ENCODE measurements around the gene METTL1. TPM values are rescaled to one million over a fixed set of nuclear protein-coding genes. Genes with fewer than 3 reads are reported as not detected.
"Not testable (repeated sequence)": the region's sequence is repeated elsewhere in the genome, so short reads cannot be mapped to it uniquely, and the experiment has no call there.

METTL1 gene
- total RNA-seq, 1 donor from 2014 or later, result 6.8 TPM

DNA sequence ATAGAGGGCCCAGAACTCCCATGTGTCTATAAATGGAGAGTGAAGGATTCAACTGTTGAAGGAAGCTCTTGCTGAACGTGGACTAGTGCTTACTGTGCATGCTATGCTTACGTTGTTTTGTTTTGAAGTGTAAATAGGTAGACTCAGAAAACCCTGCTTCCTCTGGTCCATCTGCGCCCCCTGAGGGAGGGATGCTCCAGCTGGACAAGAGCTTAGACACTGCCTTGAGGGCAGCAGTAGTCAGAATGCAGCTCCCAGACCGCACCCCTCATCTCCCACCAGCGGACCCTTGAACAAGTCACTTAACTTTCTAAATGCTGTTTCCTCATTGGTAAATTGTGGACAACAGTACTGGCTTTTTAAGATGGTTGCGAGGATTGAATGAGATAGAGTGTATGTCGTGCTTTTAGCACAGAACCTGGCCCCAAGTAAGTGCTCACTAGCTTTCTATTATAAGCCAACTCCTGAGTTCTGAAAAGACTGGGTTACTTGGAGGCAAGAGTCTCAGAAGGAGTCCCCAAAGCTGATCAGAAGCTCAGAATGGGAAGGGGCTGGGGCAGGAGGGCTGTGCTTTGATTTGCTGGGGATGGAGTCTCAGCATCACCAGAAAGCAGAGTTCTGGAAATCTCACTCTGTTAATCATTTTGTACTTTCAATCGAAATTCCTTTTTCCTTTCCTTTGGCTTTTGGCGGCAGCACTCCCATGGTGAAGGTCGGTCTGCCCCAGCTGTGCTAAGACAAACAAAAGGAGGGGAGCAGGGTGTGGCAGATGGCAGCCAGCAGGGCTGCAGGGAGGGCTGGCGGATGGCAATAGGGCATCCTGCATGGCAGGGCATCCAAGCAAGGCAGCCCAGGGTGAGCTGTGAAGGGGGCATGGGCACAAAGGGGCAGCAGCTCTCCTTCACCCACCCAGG lies 48.9 kb downstream of the METTL1 start:
- DNase-seq, result no peak
- Histone ChIP-seq H3K9me3 (replicated peaks) (no peaks in the 10 kb centered on the region), H3K4me1 (peaks cover 23% of the 10 kb centered on the region)

DNA sequence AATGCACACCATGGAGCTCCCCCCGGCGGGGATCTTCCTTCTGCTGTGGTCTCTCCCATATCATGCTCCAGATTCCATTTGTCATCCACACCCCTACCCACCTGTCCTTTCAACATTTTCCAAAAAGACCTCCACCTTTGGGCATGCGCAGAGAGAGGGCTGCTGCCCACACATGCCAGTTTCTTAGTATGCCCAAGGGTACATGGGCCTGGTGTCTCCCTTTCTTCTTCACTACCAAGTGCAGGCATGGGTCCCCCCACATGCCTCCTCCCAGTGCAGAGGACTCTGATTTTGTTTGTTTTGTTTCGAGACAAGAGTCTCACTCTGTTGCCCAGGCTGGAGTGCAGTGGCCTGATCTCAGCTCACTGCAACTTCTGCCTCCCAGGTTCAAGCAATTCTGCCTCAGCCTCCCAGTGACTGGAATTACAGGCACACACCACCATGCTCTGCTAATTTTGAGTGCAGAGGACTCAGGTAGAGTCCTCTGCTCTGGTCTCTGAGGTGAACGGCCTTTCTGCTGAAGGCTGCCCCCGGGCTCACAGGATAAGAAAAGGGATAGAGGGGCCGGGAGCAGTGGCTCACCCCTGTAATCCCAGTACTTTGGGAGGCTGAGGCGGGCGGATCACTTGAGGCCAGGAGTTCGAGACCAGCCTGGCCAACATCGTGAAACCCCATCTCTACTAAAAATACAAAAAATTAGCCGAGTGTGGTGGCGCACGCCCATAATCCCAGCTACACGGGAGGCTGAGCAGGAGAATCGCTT lies 49.9 kb downstream of the METTL1 start:
- Histone ChIP-seq H3K4me1 (peaks cover 14% of the 10 kb centered on the region), H3K27me3 (ENCODE audit: low read depth) (peaks cover 25% of the 10 kb centered on the region), H3K36me3 (peaks cover 45% of the 10 kb centered on the region)
- DNase-seq; H3K9me3 ChIP-seq (replicated peaks); H3K4me3 ChIP-seq; intact Hi-C loops (cut with micrococcal nuclease); H3K27ac ChIP-seq (replicated peaks): not testable (repeated sequence)

More for the DNA sequence above, 48.9 kb downstream of the METTL1 start:
- H3K4me3 ChIP-seq, result no peak overlapping the region
- TF ChIP-seq, protein P1, sequence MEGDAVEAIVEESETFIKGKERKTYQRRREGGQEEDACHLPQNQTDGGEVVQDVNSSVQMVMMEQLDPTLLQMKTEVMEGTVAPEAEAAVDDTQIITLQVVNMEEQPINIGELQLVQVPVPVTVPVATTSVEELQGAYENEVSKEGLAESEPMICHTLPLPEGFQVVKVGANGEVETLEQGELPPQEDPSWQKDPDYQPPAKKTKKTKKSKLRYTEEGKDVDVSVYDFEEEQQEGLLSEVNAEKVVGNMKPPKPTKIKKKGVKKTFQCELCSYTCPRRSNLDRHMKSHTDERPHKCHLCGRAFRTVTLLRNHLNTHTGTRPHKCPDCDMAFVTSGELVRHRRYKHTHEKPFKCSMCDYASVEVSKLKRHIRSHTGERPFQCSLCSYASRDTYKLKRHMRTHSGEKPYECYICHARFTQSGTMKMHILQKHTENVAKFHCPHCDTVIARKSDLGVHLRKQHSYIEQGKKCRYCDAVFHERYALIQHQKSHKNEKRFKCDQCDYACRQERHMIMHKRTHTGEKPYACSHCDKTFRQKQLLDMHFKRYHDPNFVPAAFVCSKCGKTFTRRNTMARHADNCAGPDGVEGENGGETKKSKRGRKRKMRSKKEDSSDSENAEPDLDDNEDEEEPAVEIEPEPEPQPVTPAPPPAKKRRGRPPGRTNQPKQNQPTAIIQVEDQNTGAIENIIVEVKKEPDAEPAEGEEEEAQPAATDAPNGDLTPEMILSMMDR (IDR thresholded peaks at IDR 0.05; ENCODE audit: borderline replicate concordance), result no peak
- peaks cover 31% of the 10 kb centered on the region for H3K27me3 ChIP-seq (ENCODE audit: low read depth)
- H3K36me3 ChIP-seq, result peaks cover 36% of the 10 kb centered on the region
- H3K27ac ChIP-seq (replicated peaks), result no peak overlapping the region
- intact Hi-C loops (cut with micrococcal nuclease), result no loop called here

DNA sequence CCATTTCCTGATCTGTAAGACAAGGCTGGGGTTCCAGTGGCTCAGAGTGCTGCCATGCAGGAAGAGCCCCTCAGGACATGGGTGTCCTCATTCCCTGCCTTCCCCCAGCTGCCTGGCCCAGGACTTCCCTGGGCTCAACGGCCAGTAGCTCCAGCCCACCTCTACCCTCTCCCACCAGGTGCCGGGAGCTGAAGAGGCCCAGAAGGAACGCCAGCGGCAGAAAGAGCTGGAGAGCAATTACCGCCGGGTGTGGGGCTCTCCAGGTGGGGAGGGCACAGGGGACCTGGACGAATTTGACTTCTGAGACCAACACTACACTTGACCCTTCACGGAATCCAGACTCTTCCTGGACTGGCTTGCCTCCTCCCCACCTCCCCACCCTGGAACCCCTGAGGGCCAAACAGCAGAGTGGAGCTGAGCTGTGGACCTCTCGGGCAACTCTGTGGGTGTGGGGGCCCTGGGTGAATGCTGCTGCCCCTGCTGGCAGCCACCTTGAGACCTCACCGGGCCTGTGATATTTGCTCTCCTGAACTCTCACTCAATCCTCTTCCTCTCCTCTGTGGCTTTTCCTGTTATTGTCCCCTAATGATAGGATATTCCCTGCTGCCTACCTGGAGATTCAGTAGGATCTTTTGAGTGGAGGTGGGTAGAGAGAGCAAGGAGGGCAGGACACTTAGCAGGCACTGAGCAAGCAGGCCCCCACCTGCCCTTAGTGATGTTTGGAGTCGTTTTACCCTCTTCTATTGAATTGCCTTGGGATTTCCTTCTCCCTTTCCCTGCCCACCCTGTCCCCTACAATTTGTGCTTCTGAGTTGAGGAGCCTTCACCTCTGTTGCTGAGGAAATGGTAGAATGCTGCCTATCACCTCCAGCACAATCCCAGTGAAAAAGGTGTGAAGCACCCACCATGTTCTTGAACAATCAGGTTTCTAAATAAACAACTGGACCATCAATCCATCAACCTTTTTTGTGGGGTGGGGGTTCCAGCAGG lies 51.0 kb downstream of the METTL1 start:
- Histone ChIP-seq H3K27me3 (ENCODE audit: low read depth) (peaks cover 19% of the 10 kb centered on the region), H3K4me3 (no peak overlapping the region), H3K27ac (replicated peaks) (no peak overlapping the region), H3K4me1 (peaks cover 3% of the 10 kb centered on the region), H3K36me3 (peaks cover 57% of the 10 kb centered on the region), H3K9me3 (replicated peaks) (no peaks in the 10 kb centered on the region)
- no peak for DNase-seq
- TF ChIP-seq, protein P1 (IDR thresholded peaks at IDR 0.05; ENCODE audit: borderline replicate concordance), result no peak
- intact Hi-C loops (cut with micrococcal nuclease), result no loop called here

DNA sequence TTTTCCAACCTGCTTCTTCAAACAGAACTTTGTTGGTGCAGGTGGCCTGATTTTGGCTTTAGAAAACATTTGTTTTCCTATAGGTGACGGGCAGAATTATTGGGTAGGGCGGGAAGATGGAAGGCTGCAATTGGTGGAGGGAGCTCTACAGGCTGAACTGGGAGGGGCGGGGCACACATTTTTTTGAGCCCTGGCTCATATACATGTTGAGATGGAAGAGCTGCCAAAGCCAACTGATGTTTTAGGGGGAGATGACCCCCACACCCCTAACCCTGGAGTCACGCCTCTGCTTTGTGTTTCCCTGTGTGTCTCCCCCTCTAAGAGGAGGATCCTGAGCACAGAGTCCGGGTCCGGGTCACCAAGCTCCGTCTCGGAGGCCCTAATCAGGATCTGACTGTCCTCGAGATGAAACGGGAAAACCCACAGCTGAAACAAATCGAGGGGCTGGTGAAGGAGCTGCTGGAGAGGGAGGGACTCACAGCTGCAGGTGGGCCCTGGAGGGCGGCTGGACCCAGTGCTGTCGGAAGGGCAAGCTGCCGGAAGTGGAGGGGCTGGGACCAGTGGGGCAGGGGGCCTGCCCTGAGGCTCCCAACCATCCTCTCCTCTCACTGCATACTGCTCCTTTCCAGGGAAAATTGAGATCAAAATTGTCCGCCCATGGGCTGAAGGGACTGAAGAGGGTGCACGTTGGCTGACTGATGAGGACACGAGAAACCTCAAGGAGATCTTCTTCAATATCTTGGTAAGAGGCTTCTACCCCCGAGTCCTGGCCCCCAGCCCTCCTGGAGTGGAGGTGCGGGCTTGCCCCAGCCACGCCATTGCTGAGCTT lies 51.9 kb downstream of the METTL1 start:
- Histone ChIP-seq H3K9me3 (replicated peaks) (no peaks in the 10 kb centered on the region), H3K27me3 (ENCODE audit: low read depth) (peaks cover 10% of the 10 kb centered on the region), H3K27ac (replicated peaks) (no peak overlapping the region), H3K4me3 (no peak overlapping the region), H3K36me3 (peaks cover 63% of the 10 kb centered on the region), H3K4me1 (no peaks in the 10 kb centered on the region)
- TF ChIP-seq, protein P1 (IDR thresholded peaks at IDR 0.05; ENCODE audit: borderline replicate concordance), result no peak
- intact Hi-C loops (cut with micrococcal nuclease), result no loop called here
- DNase-seq, result no peak
